HL-60 (cell line): ENCODE measurements around the gene SLC43A2.

ENCODE experiments used
- DNase-seq, 2 experiments: peaks; one replicate each; pipeline ENCODE4 v3.0.0-alpha.2; 2010 to 2020; ENCODE audit warnings: low read depth in 1 of 2, low spot score in 1 of 2
- H3K27ac ChIP-seq: fragments of 250-450 bp; sonication (Bioruptor Pico); replicated peaks from 2 replicates; pipeline ENCODE4 v1.5.1; 2020; ENCODE audit warnings: mild to moderate bottlenecking, moderate library complexity
- H3K27me3 ChIP-seq: fragments of 250-450 bp; sonication (Bioruptor Pico); 2 replicates; pipeline ENCODE4 v1.5.1; 2021; ENCODE audit warnings: mild to moderate bottlenecking, moderate library complexity; ENCODE audit not compliant: insufficient read depth, poor library complexity, severe bottlenecking
- H3K4me3 ChIP-seq: replicated peaks from 2 replicates; pipeline ENCODE4 v1.5.1; 2011; ENCODE audit warnings: mild to moderate bottlenecking, control low read depth, low read length; ENCODE audit not compliant: insufficient read depth
- CTCF ChIP-seq: IDR thresholded peaks from one replicate; pipeline ENCODE4 v1.5.1; 2011; ENCODE audit warnings: low read length, control low read depth, inconsistent platforms; ENCODE audit not compliant: insufficient read depth
- GABPA ChIP-seq: IDR thresholded peaks from 2 replicates; pipeline ENCODE4 v1.6.1; 2012; ENCODE audit warnings: low read depth
- POLR2AphosphoS5 ChIP-seq: IDR thresholded peaks from 2 replicates; pipeline ENCODE4 v1.6.1; 2012; ENCODE audit warnings: low read depth
- REST ChIP-seq: IDR thresholded peaks from 2 replicates; pipeline ENCODE4 v1.6.1; 2012; ENCODE audit warnings: low read depth; ENCODE audit not compliant: insufficient replicate concordance
- SPI1 ChIP-seq: IDR thresholded peaks from 2 replicates; pipeline ENCODE4 v1.6.1; 2012; ENCODE audit warnings: low read depth, mild to moderate bottlenecking, borderline replicate concordance

Gene SLC43A2

GRCh38 chr17:1636732-1637285 lies 8.2 kb upstream of the SLC43A2 start:
- DNase-seq, result no peak
- Histone ChIP-seq H3K4me3 (no peak overlapping the region), H3K27ac (no peak overlapping the region), H3K27me3 (no peaks in the 10 kb centered on the region)
- TF ChIP-seq GABPA (no peak), SPI1 (no peak), REST (no peak), CTCF (no peak), POLR2AphosphoS5 (no peak)

GRCh38 chr17:1635675-1636465 lies 7.2 kb upstream of the SLC43A2 start:
- no peak overlapping the region for H3K27ac ChIP-seq
- DNase-seq, result no peak
- H3K27me3 ChIP-seq, result no peaks in the 10 kb centered on the region
- no peak for TF ChIP-seq REST
- TF ChIP-seq GABPA, result no peak
- TF ChIP-seq POLR2AphosphoS5, result no peak
- no peak for TF ChIP-seq CTCF
- no peak for TF ChIP-seq SPI1
- H3K4me3 ChIP-seq, result no peak overlapping the region

GRCh38 chr17:1634841-1635650 lies 6.4 kb upstream of the SLC43A2 start:
- no peaks in the 10 kb centered on the region for H3K27me3 ChIP-seq
- H3K4me3 ChIP-seq, result no peak overlapping the region
- DNase-seq, result no peak
- TF ChIP-seq POLR2AphosphoS5 (no peak), GABPA (no peak), REST (no peak), SPI1 (no peak), CTCF (no peak)
- no peak overlapping the region for H3K27ac ChIP-seq
